ENCODE data around the gene GPR68. TPM values are rescaled to one million over a fixed set of nuclear protein-coding genes. Genes with fewer than 3 reads are reported as not detected.
"Not testable (repeated sequence)": the region's sequence is repeated elsewhere in the genome, so short reads cannot be mapped to it uniquely, and the experiment has no call there.

Gene GPR68
- total RNA-seq, 1 donor from 2014 or later = 2.9 TPM

GRCh38 chr14:91272341-91273272 lies 28.1 kb upstream of the GPR68 start:
- no peak for DNase-seq

- DNase-seq = no peak
Measured at GRCh38 chr14:91271639-91272038, 27.1 kb upstream of the GPR68 start.

- DNase-seq = no peak
Measured at GRCh38 chr14:91270619-91271018, 26.1 kb upstream of the GPR68 start.

- DNase-seq = no peak
Measured at GRCh38 chr14:91270188-91270587, 25.7 kb upstream of the GPR68 start.

GRCh38 chr14:91269076-91269991 lies 24.8 kb upstream of the GPR68 start:
- DNase-seq = peak; percentile 66

GRCh38 chr14:91267965-91268437 lies 23.5 kb upstream of the GPR68 start:
- no peak for DNase-seq

- DNase-seq = not testable (repeated sequence)
Measured at GRCh38 chr14:91266276-91266675, 21.8 kb upstream of the GPR68 start.

- no peak for DNase-seq
Measured at GRCh38 chr14:91265404-91265803, 20.9 kb upstream of the GPR68 start.

GRCh38 chr14:91264151-91265150 lies 19.9 kb upstream of the GPR68 start:
- DNase-seq = no peak

GRCh38 chr14:91263329-91263728 lies 18.8 kb upstream of the GPR68 start:
- DNase-seq = no peak

- no peak for DNase-seq
Measured at GRCh38 chr14:91261986-91262549, 17.6 kb upstream of the GPR68 start.

GRCh38 chr14:91261115-91261514 lies 16.6 kb upstream of the GPR68 start:
- no peak for DNase-seq

GRCh38 chr14:91258876-91259275 lies 14.4 kb upstream of the GPR68 start:
- no peak for DNase-seq

GRCh38 chr14:91258011-91258618 lies 13.6 kb upstream of the GPR68 start:
- peak; percentile 54 for DNase-seq

- DNase-seq = peak; percentile 39
Measured at GRCh38 chr14:91257328-91258010, 13.0 kb upstream of the GPR68 start.

- DNase-seq = peak; percentile 63
Measured at GRCh38 chr14:91256661-91257060, 12.2 kb upstream of the GPR68 start.

GRCh38 chr14:91255026-91255695 lies 10.7 kb upstream of the GPR68 start:
- DNase-seq = no peak

GRCh38 chr14:91254461-91254860 lies 10.0 kb upstream of the GPR68 start:
- DNase-seq = no peak

- DNase-seq = no peak
Measured at GRCh38 chr14:91253795-91254323, 9.4 kb upstream of the GPR68 start.

Measured in tongue (tissue), 2 donors.